PC-3 (cell line): ENCODE measurements around the gene PLXNA2. TPM values are rescaled to one million over a fixed set of nuclear protein-coding genes. Genes with fewer than 3 reads are reported as not detected.

Source experiments
- ATAC-seq: fragments of 200-7000 bp; cut with Tn5 transposase; 2 replicates; pipeline ENCODE4 v1.9.1; 2020; ENCODE audit warnings: mild to moderate bottlenecking, moderate library complexity
- BruUV-seq: library from RNA; stranded (reverse); fragments of 400-500 nt; replicated peaks from 2 replicates; lab custom pipeline; 2021; lab: Mats Ljungman, UMichigan
- CTCF ChIA-PET: fragments of 300-600 bp; sonication (Branson Sonifier 250); formaldehyde crosslinking; loops from one replicate; lab custom pipeline; 2022; ENCODE audit warnings: antibody characterized with exemption; lab: Charles Lee
- POLR2A ChIA-PET: fragments of 300-600 bp; sonication (Branson Sonifier 250); formaldehyde crosslinking; loops from one replicate; lab custom pipeline; 2022; ENCODE audit warnings: antibody characterized with exemption; ENCODE audit not compliant: unreplicated experiment; lab: Charles Lee
- DNase-seq: peaks from one replicate; pipeline ENCODE4 v3.0.0-alpha.2; 2015
- H2AFZ ChIP-seq: fragments of 300-600 bp; sonication (generic); 2 replicates; pipeline ENCODE4 v1.6.0; 2016; ENCODE audit warnings: antibody characterized with exemption, low read length
- H3F3A ChIP-seq: fragments of 300-600 bp; sonication (generic); one replicate; pipeline ENCODE4 v1.6.0; 2017; ENCODE audit warnings: antibody characterized with exemption, low read length, control low read depth, mild to moderate bottlenecking; ENCODE audit not compliant: unreplicated experiment
- H3K27ac ChIP-seq: fragments of 300-600 bp; sonication (generic); 2 replicates; pipeline ENCODE4 v1.5.1; 2016; ENCODE audit warnings: mild to moderate bottlenecking, low read length
- H3K27me3 ChIP-seq: fragments of 300-600 bp; sonication (generic); 2 replicates; pipeline ENCODE4 v1.6.1; 2016; ENCODE audit warnings: low read length, mixed read lengths
- H3K36me3 ChIP-seq: fragments of 300-600 bp; sonication (generic); 2 replicates; pipeline ENCODE4 v1.6.1; 2016; ENCODE audit warnings: low read depth, mixed run types, low read length, mixed read lengths
- H3K4me1 ChIP-seq: fragments of 300-600 bp; sonication (generic); 2 replicates; pipeline ENCODE4 v1.5.1; 2016; ENCODE audit warnings: low read length; ENCODE audit not compliant: insufficient read depth
- H3K4me2 ChIP-seq: fragments of 300-600 bp; sonication (generic); 2 replicates; pipeline ENCODE4 v1.6.0; 2016; ENCODE audit warnings: low read length
- H3K4me3 ChIP-seq: fragments of 300-600 bp; sonication (generic); 2 replicates; pipeline ENCODE4 v1.5.1; 2016; ENCODE audit warnings: mild to moderate bottlenecking, low read length, mixed read lengths
- H3K79me2 ChIP-seq: fragments of 300-600 bp; sonication (generic); 2 replicates; pipeline ENCODE4 v1.6.1; 2017; ENCODE audit warnings: low read length, mixed read lengths
- H3K9ac ChIP-seq: fragments of 300-600 bp; sonication (generic); 2 replicates; pipeline ENCODE4 v1.6.0; 2016; ENCODE audit warnings: mild to moderate bottlenecking, low read length
- H3K9me2 ChIP-seq: fragments of 300-600 bp; sonication (generic); replicated peaks from 2 replicates; pipeline ENCODE4 v1.6.1; 2016; ENCODE audit warnings: mixed run types, low read length, mixed read lengths
- H3K9me3 ChIP-seq: fragments of 300-600 bp; sonication (generic); 2 replicates; pipeline ENCODE4 v1.6.1; 2016; ENCODE audit warnings: low read length, mixed read lengths
- H4K20me1 ChIP-seq: fragments of 300-600 bp; sonication (generic); 2 replicates; pipeline ENCODE4 v1.6.1; 2016; ENCODE audit warnings: low read length, mixed read lengths
- CTCF ChIP-seq: fragments of 300-600 bp; sonication (generic); conservative IDR thresholded peaks from 2 replicates; pipeline ENCODE4 v1.5.1; 2017; ENCODE audit warnings: antibody characterized with exemption, low read depth, mild to moderate bottlenecking, low read length
- EZH2 ChIP-seq: fragments of 300-600 bp; sonication (generic); IDR thresholded peaks from one replicate; pipeline ENCODE4 v1.6.1; 2017; ENCODE audit warnings: antibody characterized with exemption, mild to moderate bottlenecking, low read length; ENCODE audit not compliant: unreplicated experiment
- EZH2phosphoT487 ChIP-seq: fragments of 300-600 bp; sonication (generic); IDR thresholded peaks from 2 replicates; pipeline ENCODE4 v1.6.1; 2018; ENCODE audit warnings: mild to moderate bottlenecking, antibody characterized with exemption, low read length, borderline replicate concordance
- intact Hi-C: fragments of 100-400 bp; cut with micrococcal nuclease; formaldehyde crosslinking; loops from 2 replicates; pipeline ENCODE4 v1.9.0; 2023
- total RNA-seq: library from RNA; depleted of rRNA; stranded (reverse); fragments of >200 nt; gene quantifications from 2 replicates; pipeline ENCODE4 v1.2.3, GENCODE V29; 2014

The PLXNA2 gene
- total RNA-seq, 1 experiment from 2014 or later: 16.2 TPM

GRCh38 chr1:208012721-208013120 lies 231.5 kb downstream of the PLXNA2 start:
- no peaks in the 10 kb centered on the region for H3F3A ChIP-seq
- H3K9ac ChIP-seq: no peak overlapping the region
- no peaks in the 10 kb centered on the region for H3K9me2 ChIP-seq
- no TSS peak for BruUV-seq
- H3K79me2 ChIP-seq: no peaks in the 10 kb centered on the region
- H2AFZ ChIP-seq: no peak overlapping the region
- no peaks in the 10 kb centered on the region for H3K36me3 ChIP-seq
- H3K4me2 ChIP-seq: no peak overlapping the region
- H3K4me3 ChIP-seq: no peak overlapping the region
- ATAC-seq (no peak), DNase-seq (no peak)
- H4K20me1 ChIP-seq: no peaks in the 10 kb centered on the region
- intact Hi-C loops: no loop called here
- no peaks in the 10 kb centered on the region for H3K27me3 ChIP-seq
- H3K4me1 ChIP-seq: peaks cover 9% of the 10 kb centered on the region
- POLR2A ChIA-PET: no interaction called here
- H3K27ac ChIP-seq: no peak overlapping the region
- CTCF ChIA-PET: no interaction called here
- no peaks in the 10 kb centered on the region for H3K9me3 ChIP-seq
- TF ChIP-seq CTCF (no peak), EZH2phosphoT487 (no peak), EZH2 (no peak)

GRCh38 chr1:208010487-208011071 lies 233.6 kb downstream of the PLXNA2 start:
- Histone ChIP-seq H3K9me3 (no peaks in the 10 kb centered on the region), H3K9me2 (no peaks in the 10 kb centered on the region), H3K27me3 (no peaks in the 10 kb centered on the region), H3K4me1 (peaks cover 18% of the 10 kb centered on the region), H3K36me3 (no peaks in the 10 kb centered on the region), H3K4me2 (no peak overlapping the region), H3K27ac (no peak overlapping the region), H3K4me3 (no peak overlapping the region), H4K20me1 (no peaks in the 10 kb centered on the region), H2AFZ (no peak overlapping the region), H3F3A (no peaks in the 10 kb centered on the region), H3K9ac (no peak overlapping the region), H3K79me2 (no peaks in the 10 kb centered on the region)
- ChIA-PET CTCF (no interaction called here), POLR2A (no interaction called here)
- intact Hi-C loops: no loop called here
- no TSS peak for BruUV-seq
- DNase-seq (no peak), ATAC-seq (no peak)
- TF ChIP-seq CTCF: no peak
- TF ChIP-seq EZH2phosphoT487: no peak
- no peak for TF ChIP-seq EZH2

GRCh38 chr1:208009706-208010444 lies 234.3 kb downstream of the PLXNA2 start:
- Histone ChIP-seq H3K27me3 (no peaks in the 10 kb centered on the region), H3K4me1 (peaks cover 18% of the 10 kb centered on the region), H3K36me3 (no peaks in the 10 kb centered on the region), H3K4me2 (no peak overlapping the region), H3F3A (no peaks in the 10 kb centered on the region), H4K20me1 (no peaks in the 10 kb centered on the region), H3K4me3 (no peak overlapping the region), H3K79me2 (no peaks in the 10 kb centered on the region), H3K9me2 (no peaks in the 10 kb centered on the region), H2AFZ (no peak overlapping the region), H3K9ac (no peak overlapping the region), H3K27ac (no peak overlapping the region), H3K9me3 (no peaks in the 10 kb centered on the region)
- POLR2A ChIA-PET: no interaction called here
- intact Hi-C loops: no loop called here
- ATAC-seq (no peak), DNase-seq (no peak)
- no TSS peak for BruUV-seq
- CTCF ChIA-PET: no interaction called here
- TF ChIP-seq EZH2phosphoT487: no peak
- TF ChIP-seq EZH2: no peak
- TF ChIP-seq CTCF: no peak
